ENCODE measurements around the gene C9orf78. TPM values are rescaled to one million over a fixed set of nuclear protein-coding genes. Genes with fewer than 3 reads are reported as not detected.
"Not testable (repeated sequence)": the region's sequence is repeated elsewhere in the genome, so short reads cannot be mapped to it uniquely, and the experiment has no call there.

The C9orf78 gene
- total RNA-seq, 5 donors from 2014 or later (not counting 1 experiment from before 2014, with no cell fraction given), result 80.5 to 112 (median 90.2) TPM

- H3K27ac ChIP-seq (ENCODE audit: low read length); H3K4me3 Mint-ChIP-seq; H3K36me3 ChIP-seq (ENCODE audit: control insufficient read depth in 2 of 2, extremely low read depth in 1 of 2, insufficient read depth in 1 of 2, low read length in 1 of 2); H3K4me3 ChIP-seq (ENCODE audit: control insufficient read depth in 1 of 2, extremely low read depth in 1 of 2, low read length in 1 of 2); H3K4me1 ChIP-seq (ENCODE audit: control insufficient read depth in 1 of 2, extremely low read depth in 1 of 2, insufficient read depth in 2 of 2, low read length in 2 of 2); H3K27ac Mint-ChIP-seq; H3K27me3 ChIP-seq (replicated peaks in 1 of 2; ENCODE audit: control insufficient read depth in 2 of 2, extremely low read depth in 1 of 2, insufficient read depth in 2 of 2, low read length in 1 of 2); H3K9me3 Mint-ChIP-seq; ATAC-seq (replicated peaks in 1 of 4); H3K9me3 ChIP-seq; DNase-seq; H3K36me3 Mint-ChIP-seq; H3K4me1 Mint-ChIP-seq; POLR2A ChIA-PET: not testable (repeated sequence)
- CTCF ChIA-PET, result interaction anchor here (0.6 to 1.4 kb wide), 3 partner anchors 48 to 147 kb away, joined by 3 read pairs; no protein-coding TSS in a partner anchor
- peaks cover 6 to 14% of the 10 kb centered on the region in 2 donors for H3K27me3 Mint-ChIP-seq
- 86% methylated on average over 7 of the region's 11 CpGs for WGBS (ENCODE audit: insufficient coverage)
Observed at GRCh38 chr9:129784970-129785369, 50.1 kb downstream of the C9orf78 start.

GRCh38 chr9:129783516-129784361 lies 51.3 kb downstream of the C9orf78 start:
- Mint-ChIP-seq H3K36me3 (no peaks in the 10 kb centered on the region), H3K4me1 (peaks cover 0 to 4% (median 2%) of the 10 kb centered on the region in 3 donors), H3K27ac (no peak overlapping the region), H3K9me3 (no peaks in the 10 kb centered on the region), H3K27me3 (peaks cover 7 to 14% of the 10 kb centered on the region in 2 donors), H3K4me3 (no peak overlapping the region)
- ATAC-seq (replicated peaks in 1 of 4), result peak; percentile 94 to 99 (median 98)
- peaks cover 0 to 3% of the 10 kb centered on the region in 2 experiments for H3K4me1 ChIP-seq (ENCODE audit: control insufficient read depth in 1 of 2, extremely low read depth in 1 of 2, insufficient read depth in 2 of 2, low read length in 2 of 2)
- CTCF ChIA-PET, result interaction anchor here (0.5 to 1.1 kb wide), 9 partner anchors 46 to 653 kb away, joined by 3 to 8 read pairs (median 5); no protein-coding TSS in a partner anchor
- H3K36me3 ChIP-seq (ENCODE audit: control insufficient read depth in 2 of 2, extremely low read depth in 1 of 2, insufficient read depth in 1 of 2, low read length in 1 of 2), result no peaks in the 10 kb centered on the region
- POLR2A ChIA-PET, result interaction anchor here (0.6 to 0.7 kb wide), 3 partner anchors 44 to 173 kb away, joined by 3 to 6 read pairs (median 3); no protein-coding TSS in a partner anchor
- H3K27ac ChIP-seq (ENCODE audit: low read length), result no peak overlapping the region
- H3K4me3 ChIP-seq (ENCODE audit: control insufficient read depth in 1 of 2, extremely low read depth in 1 of 2, low read length in 1 of 2), result no peak overlapping the region
- peak; percentile 40 to 82 (median 61) for DNase-seq
- 40% methylated on average over 3 of the region's 14 CpGs for WGBS (ENCODE audit: insufficient coverage)
- no peaks in the 10 kb centered on the region for H3K9me3 ChIP-seq
- H3K27me3 ChIP-seq (replicated peaks in 1 of 2; ENCODE audit: control insufficient read depth in 2 of 2, extremely low read depth in 1 of 2, insufficient read depth in 2 of 2, low read length in 1 of 2), result peaks cover 0 to 14% of the 10 kb centered on the region in 2 experiments

- no peak overlapping the region for H3K27ac Mint-ChIP-seq
- DNase-seq, result no peak
- peaks cover 3 to 15% of the 10 kb centered on the region in 2 donors for H3K27me3 Mint-ChIP-seq
- H3K4me3 Mint-ChIP-seq, result no peak overlapping the region
- Histone ChIP-seq H3K27ac (ENCODE audit: low read length) (no peak overlapping the region), H3K27me3 (replicated peaks in 1 of 2; ENCODE audit: control insufficient read depth in 2 of 2, extremely low read depth in 1 of 2, insufficient read depth in 2 of 2, low read length in 1 of 2) (peaks cover 0 to 22% of the 10 kb centered on the region in 2 experiments), H3K36me3 (ENCODE audit: control insufficient read depth in 2 of 2, extremely low read depth in 1 of 2, insufficient read depth in 1 of 2, low read length in 1 of 2) (no peaks in the 10 kb centered on the region), H3K4me1 (ENCODE audit: control insufficient read depth in 1 of 2, extremely low read depth in 1 of 2, insufficient read depth in 2 of 2, low read length in 2 of 2) (peaks cover 0 to 12% of the 10 kb centered on the region in 2 experiments), H3K9me3 (no peaks in the 10 kb centered on the region), H3K4me3 (ENCODE audit: control insufficient read depth in 1 of 2, extremely low read depth in 1 of 2, low read length in 1 of 2) (no peak overlapping the region)
- no peaks in the 10 kb centered on the region for H3K36me3 Mint-ChIP-seq
- H3K9me3 Mint-ChIP-seq, result no peaks in the 10 kb centered on the region
- POLR2A ChIA-PET, result interaction anchor here (0.5 to 0.7 kb wide), 2 partner anchors 570 to 643 kb away, joined by 3 to 7 read pairs; no protein-coding TSS in a partner anchor
- CTCF ChIA-PET, result interaction anchor here (0.7 to 1.5 kb wide), 4 partner anchors 15 to 129 kb away, joined by 3 to 10 read pairs (median 6); no protein-coding TSS in a partner anchor
- 60% methylated on average over 1 of the region's 5 CpGs for WGBS (ENCODE audit: insufficient coverage)
- no peak for ATAC-seq (replicated peaks in 1 of 4)
- H3K4me1 Mint-ChIP-seq, result peaks cover 8 to 10% (median 10%) of the 10 kb centered on the region in 3 donors
Observed at GRCh38 chr9:129781981-129782380, 53.1 kb downstream of the C9orf78 start.

- DNase-seq (no peak), ATAC-seq (replicated peaks in 1 of 4) (no peak)
- no peak overlapping the region for H3K27ac ChIP-seq (ENCODE audit: low read length)
- H3K27me3 ChIP-seq (replicated peaks in 1 of 2; ENCODE audit: control insufficient read depth in 2 of 2, extremely low read depth in 1 of 2, insufficient read depth in 2 of 2, low read length in 1 of 2), result peaks cover 0 to 25% of the 10 kb centered on the region in 2 experiments
- CTCF ChIA-PET, result interaction anchor here (1.3 kb wide), 2 partner anchors 14 to 44 kb away, joined by 6 read pairs; no protein-coding TSS in a partner anchor
- Mint-ChIP-seq H3K4me1 (peaks cover 10 to 12% (median 10%) of the 10 kb centered on the region in 3 donors), H3K9me3 (no peaks in the 10 kb centered on the region), H3K27ac (no peak overlapping the region), H3K36me3 (no peaks in the 10 kb centered on the region), H3K27me3 (peaks cover 0 to 16% of the 10 kb centered on the region in 2 donors), H3K4me3 (no peak overlapping the region)
- 78% methylated on average over 6 of the region's 8 CpGs for WGBS (ENCODE audit: insufficient coverage)
- H3K4me3 ChIP-seq (ENCODE audit: control insufficient read depth in 1 of 2, extremely low read depth in 1 of 2, low read length in 1 of 2), result no peak overlapping the region
- H3K36me3 ChIP-seq (ENCODE audit: control insufficient read depth in 2 of 2, extremely low read depth in 1 of 2, insufficient read depth in 1 of 2, low read length in 1 of 2), result no peaks in the 10 kb centered on the region
- H3K9me3 ChIP-seq, result no peaks in the 10 kb centered on the region
- peaks cover 0 to 16% of the 10 kb centered on the region in 2 experiments for H3K4me1 ChIP-seq (ENCODE audit: control insufficient read depth in 1 of 2, extremely low read depth in 1 of 2, insufficient read depth in 2 of 2, low read length in 2 of 2)
- POLR2A ChIA-PET, result interaction anchor here in 1 of 2 donors (0.5 kb wide), 1 partner anchor 642 kb away, joined by 3 read pairs; no protein-coding TSS in a partner anchor
Observed at GRCh38 chr9:129781131-129781530, 53.9 kb downstream of the C9orf78 start.

GRCh38 chr9:129779560-129780190 lies 55.4 kb downstream of the C9orf78 start:
- Histone ChIP-seq H3K4me3 (ENCODE audit: control insufficient read depth in 1 of 2, extremely low read depth in 1 of 2, low read length in 1 of 2) (no peak overlapping the region), H3K36me3 (ENCODE audit: control insufficient read depth in 2 of 2, extremely low read depth in 1 of 2, insufficient read depth in 1 of 2, low read length in 1 of 2) (no peaks in the 10 kb centered on the region), H3K9me3 (no peaks in the 10 kb centered on the region), H3K4me1 (ENCODE audit: control insufficient read depth in 1 of 2, extremely low read depth in 1 of 2, insufficient read depth in 2 of 2, low read length in 2 of 2) (peaks cover 0 to 16% of the 10 kb centered on the region in 2 experiments), H3K27me3 (replicated peaks in 1 of 2; ENCODE audit: control insufficient read depth in 2 of 2, extremely low read depth in 1 of 2, insufficient read depth in 2 of 2, low read length in 1 of 2) (peaks cover 0 to 32% of the 10 kb centered on the region in 2 experiments), H3K27ac (ENCODE audit: low read length) (no peak overlapping the region)
- ATAC-seq (replicated peaks in 1 of 4), result no peak
- ChIA-PET CTCF (no interaction called here), POLR2A (interaction anchor here in 1 of 2 donors (0.6 kb wide), 1 partner anchor 58 kb away, joined by 3 read pairs; no protein-coding TSS in a partner anchor)
- no CpG with 5 or more reads among the region's 7 CpGs for WGBS (ENCODE audit: insufficient coverage)
- Mint-ChIP-seq H3K27ac (no peak overlapping the region), H3K27me3 (peaks cover 0 to 16% of the 10 kb centered on the region in 2 donors), H3K4me1 (peaks cover 10 to 12% (median 10%) of the 10 kb centered on the region in 3 donors), H3K4me3 (no peak overlapping the region), H3K9me3 (no peaks in the 10 kb centered on the region), H3K36me3 (no peaks in the 10 kb centered on the region)
- DNase-seq, result no peak

- Histone ChIP-seq H3K4me1 (ENCODE audit: control insufficient read depth in 1 of 2, extremely low read depth in 1 of 2, insufficient read depth in 2 of 2, low read length in 2 of 2) (peaks cover 0 to 13% of the 10 kb centered on the region in 2 experiments), H3K36me3 (ENCODE audit: control insufficient read depth in 2 of 2, extremely low read depth in 1 of 2, insufficient read depth in 1 of 2, low read length in 1 of 2) (no peaks in the 10 kb centered on the region), H3K4me3 (ENCODE audit: control insufficient read depth in 1 of 2, extremely low read depth in 1 of 2, low read length in 1 of 2) (no peak overlapping the region), H3K27me3 (replicated peaks in 1 of 2; ENCODE audit: control insufficient read depth in 2 of 2, extremely low read depth in 1 of 2, insufficient read depth in 2 of 2, low read length in 1 of 2) (peaks cover 0 to 41% of the 10 kb centered on the region in 2 experiments), H3K27ac (ENCODE audit: low read length) (no peak overlapping the region), H3K9me3 (no peaks in the 10 kb centered on the region)
- POLR2A ChIA-PET, result interaction anchor here in 1 of 2 donors (0.5 kb wide), 1 partner anchor 298 kb away, joined by 7 read pairs; no protein-coding TSS in a partner anchor
- ATAC-seq (replicated peaks in 1 of 4) (no peak), DNase-seq (no peak)
- Mint-ChIP-seq H3K4me3 (no peak overlapping the region), H3K27ac (no peak overlapping the region), H3K4me1 (peaks cover 6 to 11% (median 10%) of the 10 kb centered on the region in 3 donors), H3K9me3 (no peaks in the 10 kb centered on the region), H3K36me3 (no peaks in the 10 kb centered on the region), H3K27me3 (peaks cover 2 to 16% of the 10 kb centered on the region in 2 donors)
- CTCF ChIA-PET, result no interaction called here
- WGBS (ENCODE audit: insufficient coverage), result 60% methylated on average over 1 of the region's 3 CpGs
Observed at GRCh38 chr9:129778469-129778868, 56.6 kb downstream of the C9orf78 start.
